ENCODE measurements around the gene TRIM47. TPM values are rescaled to one million over a fixed set of nuclear protein-coding genes. Genes with fewer than 3 reads are reported as not detected.
"Not testable (repeated sequence)": the region's sequence is repeated elsewhere in the genome, so short reads cannot be mapped to it uniquely, and the experiment has no call there.

The TRIM47 gene
- total RNA-seq, 1 experiment from 2014 or later = 0.95 TPM

DNA sequence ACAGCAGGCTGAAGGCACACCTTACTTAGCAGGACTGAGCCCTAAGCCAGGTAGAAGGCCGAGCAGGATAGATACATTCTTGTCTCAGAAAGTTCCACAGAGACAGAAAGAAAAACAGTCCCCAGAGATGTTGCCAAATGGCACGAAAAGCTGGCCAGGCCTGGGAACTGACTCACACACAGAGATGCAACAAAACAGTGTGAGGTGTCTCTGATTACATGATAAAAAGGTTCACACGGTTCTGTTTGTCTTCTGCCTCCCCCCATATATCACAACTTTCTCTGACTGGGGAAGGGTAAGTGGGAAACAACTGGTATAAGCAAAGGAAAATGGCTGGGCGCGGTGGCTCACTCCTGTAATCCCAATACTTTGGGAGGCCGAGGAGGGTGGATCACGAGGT, 24.9 kb downstream of the TRIM47 start:
- TF ChIP-seq, protein P1, sequence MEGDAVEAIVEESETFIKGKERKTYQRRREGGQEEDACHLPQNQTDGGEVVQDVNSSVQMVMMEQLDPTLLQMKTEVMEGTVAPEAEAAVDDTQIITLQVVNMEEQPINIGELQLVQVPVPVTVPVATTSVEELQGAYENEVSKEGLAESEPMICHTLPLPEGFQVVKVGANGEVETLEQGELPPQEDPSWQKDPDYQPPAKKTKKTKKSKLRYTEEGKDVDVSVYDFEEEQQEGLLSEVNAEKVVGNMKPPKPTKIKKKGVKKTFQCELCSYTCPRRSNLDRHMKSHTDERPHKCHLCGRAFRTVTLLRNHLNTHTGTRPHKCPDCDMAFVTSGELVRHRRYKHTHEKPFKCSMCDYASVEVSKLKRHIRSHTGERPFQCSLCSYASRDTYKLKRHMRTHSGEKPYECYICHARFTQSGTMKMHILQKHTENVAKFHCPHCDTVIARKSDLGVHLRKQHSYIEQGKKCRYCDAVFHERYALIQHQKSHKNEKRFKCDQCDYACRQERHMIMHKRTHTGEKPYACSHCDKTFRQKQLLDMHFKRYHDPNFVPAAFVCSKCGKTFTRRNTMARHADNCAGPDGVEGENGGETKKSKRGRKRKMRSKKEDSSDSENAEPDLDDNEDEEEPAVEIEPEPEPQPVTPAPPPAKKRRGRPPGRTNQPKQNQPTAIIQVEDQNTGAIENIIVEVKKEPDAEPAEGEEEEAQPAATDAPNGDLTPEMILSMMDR (conservative IDR thresholded peaks at IDR 0.05; ENCODE audit: low read depth, low read length) = no peak
- no peak for TF ChIP-seq EZH2 (IDR thresholded peaks at IDR 0.05; ENCODE audit: borderline replicate concordance, low read depth, low read length, poor library complexity, severe bottlenecking)
- DNase-seq (ENCODE audit: low spot score) = no peak
- POLR2A ChIA-PET (ENCODE audit: low non-redundant PET) = interaction anchor here (0.7 kb wide), 2 partner anchors 7 to 737 kb away, joined by 3 to 5 read pairs; no protein-coding TSS in a partner anchor
- CTCF ChIA-PET = interaction anchor here (0.7 kb wide), 1 partner anchor 122 kb away, joined by 12 read pairs; no protein-coding TSS in a partner anchor
- no TSS peak for BruUV-seq (replicated peaks)
- H3K4me3 ChIP-seq (ENCODE audit: low read depth, low read length, poor library complexity, severe bottlenecking) = no peak overlapping the region
- H3K9me3 ChIP-seq (ENCODE audit: low read depth, low read length, poor library complexity, severe bottlenecking) = no peaks in the 10 kb centered on the region
- no peaks in the 10 kb centered on the region for H3K27me3 ChIP-seq (replicated peaks; ENCODE audit: insufficient read depth, low read depth, low read length, poor library complexity)
- intact Hi-C loops (cut with micrococcal nuclease; ENCODE audit: unreplicated experiment) = no loop called here
- H3K27ac ChIP-seq (ENCODE audit: low read depth, low read length, poor library complexity, severe bottlenecking) = no peak overlapping the region
- H3K36me3 ChIP-seq (ENCODE audit: insufficient read depth, low read length, poor library complexity, severe bottlenecking) = peaks cover 25% of the 10 kb centered on the region
- H3K4me1 ChIP-seq (ENCODE audit: insufficient read depth, low read length, poor library complexity, severe bottlenecking) = peaks cover 13% of the 10 kb centered on the region

DNA sequence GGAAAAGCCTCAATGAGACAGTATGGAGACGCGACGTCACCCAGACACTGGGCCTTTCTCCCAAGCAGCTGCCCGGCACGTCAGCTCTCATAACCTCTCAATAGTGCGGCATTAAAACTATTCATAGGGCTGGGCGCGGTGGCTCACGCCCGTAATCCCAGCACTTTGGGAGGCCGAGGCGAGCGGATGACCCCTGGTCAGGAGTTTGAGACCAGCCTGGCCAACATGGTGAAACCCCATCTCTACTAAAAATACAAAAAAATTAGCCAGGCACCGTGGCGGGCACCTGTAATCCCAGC, 26.7 kb downstream of the TRIM47 start:
- H3K9me3 ChIP-seq (ENCODE audit: low read depth, low read length, poor library complexity, severe bottlenecking); H3K27ac ChIP-seq (ENCODE audit: low read depth, low read length, poor library complexity, severe bottlenecking); BruUV-seq (replicated peaks); CTCF ChIA-PET; H3K27me3 ChIP-seq (replicated peaks; ENCODE audit: insufficient read depth, low read depth, low read length, poor library complexity); DNase-seq (ENCODE audit: low spot score); POLR2A ChIA-PET (ENCODE audit: low non-redundant PET); intact Hi-C loops (cut with micrococcal nuclease; ENCODE audit: unreplicated experiment); H3K4me3 ChIP-seq (ENCODE audit: low read depth, low read length, poor library complexity, severe bottlenecking): not testable (repeated sequence)
- H3K36me3 ChIP-seq (ENCODE audit: insufficient read depth, low read length, poor library complexity, severe bottlenecking) = peaks cover 43% of the 10 kb centered on the region
- peaks cover 11% of the 10 kb centered on the region for H3K4me1 ChIP-seq (ENCODE audit: insufficient read depth, low read length, poor library complexity, severe bottlenecking)

DNA sequence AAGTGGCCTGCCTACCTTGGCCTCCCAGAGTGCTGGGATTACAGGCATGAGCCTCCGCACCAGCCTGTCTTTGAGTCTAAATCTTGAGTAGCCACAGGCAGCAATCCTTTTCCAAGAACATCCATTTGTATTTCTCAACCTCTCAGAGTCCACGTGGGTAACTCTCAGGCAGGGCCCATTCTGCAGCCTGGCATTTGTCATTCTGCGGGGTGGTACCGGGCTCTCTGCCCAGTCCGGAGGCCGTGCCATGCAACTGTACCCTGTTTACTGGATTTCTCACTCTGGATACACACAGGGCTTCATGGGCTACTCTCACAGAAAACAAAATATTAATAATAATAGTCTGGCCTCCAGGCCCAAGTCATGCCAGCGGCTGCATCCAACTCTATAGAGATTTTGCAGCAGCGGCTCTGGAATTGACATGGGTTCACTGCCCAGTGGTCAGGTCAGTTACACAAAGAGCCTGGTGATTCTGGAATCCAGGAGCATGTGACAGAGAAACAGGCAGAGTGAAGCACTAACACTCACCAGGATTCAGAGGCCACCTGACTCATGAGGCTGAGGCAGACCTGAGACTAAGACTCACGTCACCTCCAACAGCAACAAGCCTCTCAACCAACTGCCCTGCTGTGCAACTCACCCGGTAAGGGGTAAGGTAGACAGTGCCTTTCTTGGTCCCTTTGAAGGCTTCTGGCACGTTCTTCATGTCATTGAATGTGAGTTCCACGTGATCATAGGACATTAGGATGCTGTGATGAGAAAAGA, 27.3 kb downstream of the TRIM47 start:
- ChIA-PET POLR2A (ENCODE audit: low non-redundant PET) (no interaction called here), CTCF (no interaction called here)
- Histone ChIP-seq H3K27ac (ENCODE audit: low read depth, low read length, poor library complexity, severe bottlenecking) (no peak overlapping the region), H3K4me3 (ENCODE audit: low read depth, low read length, poor library complexity, severe bottlenecking) (no peak overlapping the region), H3K27me3 (replicated peaks; ENCODE audit: insufficient read depth, low read depth, low read length, poor library complexity) (no peaks in the 10 kb centered on the region), H3K9me3 (ENCODE audit: low read depth, low read length, poor library complexity, severe bottlenecking) (no peaks in the 10 kb centered on the region), H3K4me1 (ENCODE audit: insufficient read depth, low read length, poor library complexity, severe bottlenecking) (peaks cover 7% of the 10 kb centered on the region), H3K36me3 (ENCODE audit: insufficient read depth, low read length, poor library complexity, severe bottlenecking) (peaks cover 44% of the 10 kb centered on the region)
- intact Hi-C loops (cut with micrococcal nuclease; ENCODE audit: unreplicated experiment) = no loop called here
- DNase-seq (ENCODE audit: low spot score) = no peak
- BruUV-seq (replicated peaks) = no TSS peak
- TF ChIP-seq EZH2 (IDR thresholded peaks at IDR 0.05; ENCODE audit: borderline replicate concordance, low read depth, low read length, poor library complexity, severe bottlenecking) = no peak
- TF ChIP-seq, protein P1 (conservative IDR thresholded peaks at IDR 0.05; ENCODE audit: low read depth, low read length) = no peak

DNA sequence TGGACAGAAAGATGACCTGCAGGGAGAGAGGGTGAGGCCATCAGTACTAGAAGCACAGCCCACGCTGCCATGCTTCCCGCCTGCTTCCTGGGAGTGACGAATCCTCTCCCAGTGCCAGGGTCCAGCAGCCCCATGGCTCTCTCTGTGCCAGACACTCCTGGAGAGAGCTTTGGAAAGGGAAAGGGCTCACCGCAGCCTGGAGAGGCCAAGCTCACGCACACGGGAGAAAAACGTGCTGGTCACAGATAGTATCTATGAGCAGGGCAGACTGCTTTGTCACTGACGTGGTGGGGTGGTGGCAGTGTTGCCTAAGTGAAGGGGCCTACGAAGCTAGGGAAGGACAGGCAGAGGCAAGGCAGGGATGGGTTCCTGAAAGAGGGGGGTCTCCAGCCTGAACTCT, 28.7 kb downstream of the TRIM47 start:
- TF ChIP-seq EZH2 (IDR thresholded peaks at IDR 0.05; ENCODE audit: borderline replicate concordance, low read depth, low read length, poor library complexity, severe bottlenecking) = no peak
- TF ChIP-seq, protein P1 (conservative IDR thresholded peaks at IDR 0.05; ENCODE audit: low read depth, low read length) = no peak
- no TSS peak for BruUV-seq (replicated peaks)
- no peaks in the 10 kb centered on the region for H3K9me3 ChIP-seq (ENCODE audit: low read depth, low read length, poor library complexity, severe bottlenecking)
- peaks cover 44% of the 10 kb centered on the region for H3K36me3 ChIP-seq (ENCODE audit: insufficient read depth, low read length, poor library complexity, severe bottlenecking)
- no peak overlapping the region for H3K27ac ChIP-seq (ENCODE audit: low read depth, low read length, poor library complexity, severe bottlenecking)
- H3K4me3 ChIP-seq (ENCODE audit: low read depth, low read length, poor library complexity, severe bottlenecking) = no peak overlapping the region
- ChIA-PET POLR2A (ENCODE audit: low non-redundant PET) (no interaction called here), CTCF (no interaction called here)
- H3K4me1 ChIP-seq (ENCODE audit: insufficient read depth, low read length, poor library complexity, severe bottlenecking) = peaks cover 7% of the 10 kb centered on the region
- no peak for DNase-seq (ENCODE audit: low spot score)
- no peaks in the 10 kb centered on the region for H3K27me3 ChIP-seq (replicated peaks; ENCODE audit: insufficient read depth, low read depth, low read length, poor library complexity)
- intact Hi-C loops (cut with micrococcal nuclease; ENCODE audit: unreplicated experiment) = no loop called here

All from A673 (cell line).